Measurements from ENCODE around the gene VASP. TPM values are rescaled to one million over a fixed set of nuclear protein-coding genes. Genes with fewer than 3 reads are reported as not detected.

Gene VASP
- total and polyA plus RNA-seq, 3 donors from 2014 or later: 37.7 to 57.9 (median 52.7) TPM

GRCh38 chr19:45499196-45500180 lies 7.8 kb upstream of the VASP start:
- intact Hi-C loops (cut with DNase I; ENCODE audit: low total_unique reads): no loop called here

GRCh38 chr19:45500918-45501729 lies 6.2 kb upstream of the VASP start:
- Histone ChIP-seq H3K27me3 (no peaks in the 10 kb centered on the region), H3K27ac (no peak overlapping the region), H3K9me3 (no peaks in the 10 kb centered on the region), H3K4me1 (peaks cover 7% of the 10 kb centered on the region), H3K4me3 (no peak overlapping the region), H3K36me3 (ENCODE audit: low read depth, missing control alignments) (no peaks in the 10 kb centered on the region)
- no peak for DNase-seq
- intact Hi-C loops (cut with DNase I; ENCODE audit: low total_unique reads): no loop called here
- 64 to 72% methylated on average over 8 of the region's 8 CpGs for WGBS, 2 donors
- TF ChIP-seq CTCF (IDR thresholded peaks at IDR 0.05) (no peak), POLR2A (IDR thresholded peaks at IDR 0.05) (no peak)

More at GRCh38 chr19:45499196-45500180, 7.8 kb upstream of the VASP start:
- no peaks in the 10 kb centered on the region for H3K36me3 ChIP-seq (ENCODE audit: low read depth, missing control alignments)
- no peaks in the 10 kb centered on the region for H3K27me3 ChIP-seq
- 11% methylated on average over 23 to 33 of the region's 37 CpGs for WGBS, 2 donors
- no peak overlapping the region for H3K27ac ChIP-seq
- DNase-seq: peak; percentile 58
- no peaks in the 10 kb centered on the region for H3K9me3 ChIP-seq
- no peaks in the 10 kb centered on the region for H3K4me1 ChIP-seq
- peak overlapping the region; percentile 26 to 53 for H3K4me3 ChIP-seq
- no peak for TF ChIP-seq CTCF (IDR thresholded peaks at IDR 0.05)
- TF ChIP-seq POLR2A (IDR thresholded peaks at IDR 0.05): no peak

GRCh38 chr19:45501730-45502014 lies 5.6 kb upstream of the VASP start:
- Histone ChIP-seq H3K4me1 (peaks cover 7% of the 10 kb centered on the region), H3K36me3 (ENCODE audit: low read depth, missing control alignments) (no peaks in the 10 kb centered on the region), H3K27me3 (no peaks in the 10 kb centered on the region), H3K9me3 (no peaks in the 10 kb centered on the region), H3K4me3 (no peak overlapping the region), H3K27ac (no peak overlapping the region)
- TF ChIP-seq POLR2A (IDR thresholded peaks at IDR 0.05): no peak
- no peak for TF ChIP-seq CTCF (IDR thresholded peaks at IDR 0.05)
- DNase-seq: no peak
- intact Hi-C loops (cut with DNase I; ENCODE audit: low total_unique reads): no loop called here
- WGBS, 2 donors: 40 to 51% methylated on average over 1 to 2 of the region's 2 CpGs

GRCh38 chr19:45502111-45502510 lies 5.2 kb upstream of the VASP start:
- intact Hi-C loops (cut with DNase I; ENCODE audit: low total_unique reads): no loop called here
- H3K36me3 ChIP-seq (ENCODE audit: low read depth, missing control alignments): no peaks in the 10 kb centered on the region
- 50 to 58% methylated on average over 5 of the region's 5 CpGs for WGBS, 2 donors
- H3K4me1 ChIP-seq: peaks cover 7% of the 10 kb centered on the region
- DNase-seq: no peak
- no peak overlapping the region for H3K4me3 ChIP-seq
- H3K27me3 ChIP-seq: no peaks in the 10 kb centered on the region
- no peak overlapping the region for H3K27ac ChIP-seq
- TF ChIP-seq POLR2A (IDR thresholded peaks at IDR 0.05) (no peak), CTCF (IDR thresholded peaks at IDR 0.05) (no peak)
- no peaks in the 10 kb centered on the region for H3K9me3 ChIP-seq

Measured in testis (tissue), 3 donors.